B cell (primary cell): Measurements from ENCODE around the gene JAG1.

Experiments
- CTCF ChIP-seq: fragments of 200-600 bp; IDR thresholded peaks from one replicate; pipeline ENCODE4 v1.8.0; 2022; ENCODE audit warnings: antibody characterized with exemption, mild to moderate bottlenecking
- EZH2 ChIP-seq: IDR thresholded peaks from 2 replicates; pipeline ENCODE4 v1.6.1; 2012; ENCODE audit warnings: borderline replicate concordance, low read depth, mild to moderate bottlenecking, moderate library complexity, low read length; ENCODE audit not compliant: insufficient read depth, poor library complexity, severe bottlenecking

- TF ChIP-seq CTCF (no peak), EZH2 (no peak)
Observed at GRCh38 chr20:10647909-10648308, 25.9 kb downstream of the JAG1 start.
